KG1 (cell line): Measurements from ENCODE around the gene MEGF11.

Experiments used
- DNase-seq: peaks from one replicate; lab custom pipeline; 2025; lab: John Stamatoyannopoulos, UW

The MEGF11 gene

DNA sequence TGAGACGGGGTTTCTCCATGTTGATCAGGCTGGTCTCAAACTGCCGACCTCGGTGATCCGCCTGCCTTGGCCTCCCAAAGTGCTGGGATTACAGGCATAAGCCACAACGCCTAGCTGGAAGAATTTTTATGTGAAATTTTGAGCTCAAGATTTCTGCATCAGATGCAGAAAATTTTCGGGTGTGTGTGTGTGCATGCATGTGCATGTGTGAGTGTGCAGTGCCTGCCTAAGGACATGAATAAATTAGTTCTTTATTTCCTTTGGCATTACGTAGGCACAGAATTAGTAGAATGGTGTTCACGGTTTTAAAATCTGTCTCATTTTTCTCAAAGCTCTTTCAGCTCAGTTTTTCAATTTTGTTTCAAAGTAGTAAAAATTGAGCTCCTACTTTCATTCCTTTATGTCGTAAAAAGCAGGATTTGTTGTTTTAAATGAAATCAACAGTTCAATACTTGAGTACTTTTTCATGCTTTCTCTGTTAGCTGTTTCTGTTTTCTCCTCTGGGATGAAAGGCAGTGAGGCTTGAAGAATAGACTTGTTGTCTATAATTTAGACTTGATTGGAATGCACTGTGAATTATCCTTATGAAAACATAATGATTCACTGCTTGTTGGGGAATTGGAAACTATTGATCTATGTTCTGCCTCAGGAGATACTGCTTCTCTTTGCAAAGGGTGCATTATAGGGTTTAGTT, 407.6 kb downstream of the MEGF11 start:
- no peak for DNase-seq
